Measurements from ENCODE around the gene PTPN6. TPM values are rescaled to one million over a fixed set of nuclear protein-coding genes. Genes with fewer than 3 reads are reported as not detected.

PTPN6 gene
- total RNA-seq, 4 donors from 2014 or later, result 19.8 to 42.3 (median 35.9) TPM

Small RNA genes within 50 kb of the gene (small RNA-seq; reads per million reads assigned to genes)
- gene MIR141 (not detected), gene MIR200C (not detected), gene RNU7-1 (not detected), gene SCARNA12 (not detected)

Other genes with a start within 250 kb of the PTPN6 start
- gene COPS7A, start 227.3 kb upstream of the PTPN6 start, total RNA-seq, result 10 to 100 TPM; 51.2 to 64.0 (median 62.7) TPM
- gene MLF2, start 198.2 kb upstream of the PTPN6 start, total RNA-seq, result 100 to 1,000 TPM; 127 to 150 (median 129) TPM
- gene PTMS, start 185.0 kb upstream of the PTPN6 start, total RNA-seq, result 100 to 1,000 TPM in 2 of 4 donors, 10 to 100 TPM in 2; 77.6 to 143 (median 113) TPM
- gene LAG3, start 178.8 kb upstream of the PTPN6 start, total RNA-seq, result 1 to 10 TPM in 2 of 4 donors, under 1 TPM in 2; 0.44 to 2.2 (median 0.92) TPM
- 10 to 100 TPM; 19.7 to 26.5 (median 21.8) TPM for gene CD4, start 161.8 kb upstream of the PTPN6 start, total RNA-seq
- gene GPR162, start 129.5 kb upstream of the PTPN6 start, total RNA-seq, result 1 to 10 TPM; 2.8 to 6.7 (median 2.9) TPM
- gene P3H3, start 122.9 kb upstream of the PTPN6 start, total RNA-seq, result 10 to 100 TPM in 2 of 4 donors, 1 to 10 TPM in 2; 5.4 to 13.6 (median 10.0) TPM
- gene GNB3, start 110.4 kb upstream of the PTPN6 start, total RNA-seq, result 1 to 10 TPM in 1 of 4 donors, under 1 TPM in 2, not detected in 1; 0.25 to 2.0 (median 0.48) TPM
- 1 to 10 TPM in 2 of 4 donors, under 1 TPM in 2; 0.47 to 1.6 (median 1.1) TPM for gene CDCA3, start 100.1 kb upstream of the PTPN6 start, total RNA-seq
- gene USP5, start 99.2 kb upstream of the PTPN6 start, total RNA-seq, result 10 to 100 TPM; 33.4 to 39.4 (median 36.7) TPM
- 100 to 1,000 TPM; 254 to 446 (median 375) TPM for gene TPI1, start 83.8 kb upstream of the PTPN6 start, total RNA-seq
- 1 to 10 TPM; 4.1 to 6.5 (median 5.7) TPM for gene SPSB2, start 78.1 kb upstream of the PTPN6 start, total RNA-seq
- gene LRRC23, start 46.5 kb upstream of the PTPN6 start, total RNA-seq, result 10 to 100 TPM in 1 of 4 donors, 1 to 10 TPM in 3; 6.2 to 12.1 (median 7.4) TPM
- 10 to 100 TPM in 1 of 4 donors, 1 to 10 TPM in 3; 3.5 to 14.3 (median 5.2) TPM for gene ENO2, start 36.8 kb upstream of the PTPN6 start, total RNA-seq
- 10 to 100 TPM; 46.2 to 93.5 (median 59.4) TPM for gene ATN1, start 23.4 kb upstream of the PTPN6 start, total RNA-seq
- not detected for gene RNU7-1, start 7.5 kb upstream of the PTPN6 start, total RNA-seq
- 100 to 1,000 TPM; 280 to 555 (median 413) TPM for gene C12orf57, start 7.3 kb upstream of the PTPN6 start, total RNA-seq
- 100 to 1,000 TPM; 173 to 218 (median 189) TPM for gene PHB2, start 19.3 kb downstream of the PTPN6 start, total RNA-seq
- 10 to 100 TPM; 28.8 to 47.1 (median 30.8) TPM for gene EMG1, start 19.6 kb downstream of the PTPN6 start, total RNA-seq
- 10 to 100 TPM; 41.7 to 58.2 (median 47.9) TPM for gene LPCAT3, start 67.1 kb downstream of the PTPN6 start, total RNA-seq
- 100 to 1,000 TPM; 490 to 872 (median 705) TPM for gene C1S, start 109.4 kb downstream of the PTPN6 start, total RNA-seq
- 1,000 to 10,000 TPM in 1 of 4 donors, 100 to 1,000 TPM in 3; 571 to 1,080 (median 751) TPM for gene C1R, start 141.1 kb downstream of the PTPN6 start, total RNA-seq
- 100 to 1,000 TPM in 2 of 4 donors, 10 to 100 TPM in 2; 85.9 to 126 (median 107) TPM for gene C1RL, start 157.9 kb downstream of the PTPN6 start, total RNA-seq
- gene RBP5, start 177.5 kb downstream of the PTPN6 start, total RNA-seq, result 1 to 10 TPM; 1.0 to 3.0 (median 1.9) TPM
- 10 to 100 TPM; 25.9 to 57.5 (median 44.8) TPM for gene CLSTN3, start 179.0 kb downstream of the PTPN6 start, total RNA-seq
- gene PEX5, start 238.3 kb downstream of the PTPN6 start, total RNA-seq, result 100 to 1,000 TPM in 1 of 4 donors, 10 to 100 TPM in 3; 33.1 to 116 (median 91.6) TPM

Measured in omental fat pad (tissue), 4 donors.